ENCODE data around the gene C5AR2.
A peak's percentile ranks its signal among the peaks of the same experiment; 100 is the strongest.
"Not testable (repeated sequence)": the region's sequence is repeated elsewhere in the genome, so short reads cannot be mapped to it uniquely, and the experiment has no call there.

The C5AR2 gene

DNA sequence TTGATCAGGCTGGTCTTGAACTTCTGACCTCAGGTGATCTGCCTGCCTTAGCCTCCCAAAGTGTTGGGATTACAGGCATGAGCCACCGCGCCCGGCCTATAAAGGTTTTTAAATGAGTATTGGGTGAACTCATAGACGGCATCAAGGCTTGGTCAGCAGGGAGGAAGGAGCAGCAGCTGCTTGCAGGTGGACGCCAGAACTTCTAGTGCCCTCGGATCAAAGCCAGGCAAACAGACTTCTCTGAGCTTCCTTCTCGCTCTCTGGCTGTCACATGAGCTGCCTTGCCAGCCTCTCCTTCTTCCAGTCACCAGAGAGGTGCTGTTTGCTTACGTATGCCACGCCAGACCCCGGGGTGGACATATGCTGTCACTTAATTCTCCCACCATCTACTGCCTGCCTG is 33.5 kb downstream of the C5AR2 start:
- DNase-seq = not testable (repeated sequence)

- no peak for DNase-seq
Measured at GRCh38 chr19:47370045-47370611, 38.2 kb downstream of the C5AR2 start.

- no peak for DNase-seq
Measured at GRCh38 chr19:47371261-47371660, 39.3 kb downstream of the C5AR2 start.

- no peak for DNase-seq
Measured at GRCh38 chr19:47372603-47373002, 40.6 kb downstream of the C5AR2 start.

DNA sequence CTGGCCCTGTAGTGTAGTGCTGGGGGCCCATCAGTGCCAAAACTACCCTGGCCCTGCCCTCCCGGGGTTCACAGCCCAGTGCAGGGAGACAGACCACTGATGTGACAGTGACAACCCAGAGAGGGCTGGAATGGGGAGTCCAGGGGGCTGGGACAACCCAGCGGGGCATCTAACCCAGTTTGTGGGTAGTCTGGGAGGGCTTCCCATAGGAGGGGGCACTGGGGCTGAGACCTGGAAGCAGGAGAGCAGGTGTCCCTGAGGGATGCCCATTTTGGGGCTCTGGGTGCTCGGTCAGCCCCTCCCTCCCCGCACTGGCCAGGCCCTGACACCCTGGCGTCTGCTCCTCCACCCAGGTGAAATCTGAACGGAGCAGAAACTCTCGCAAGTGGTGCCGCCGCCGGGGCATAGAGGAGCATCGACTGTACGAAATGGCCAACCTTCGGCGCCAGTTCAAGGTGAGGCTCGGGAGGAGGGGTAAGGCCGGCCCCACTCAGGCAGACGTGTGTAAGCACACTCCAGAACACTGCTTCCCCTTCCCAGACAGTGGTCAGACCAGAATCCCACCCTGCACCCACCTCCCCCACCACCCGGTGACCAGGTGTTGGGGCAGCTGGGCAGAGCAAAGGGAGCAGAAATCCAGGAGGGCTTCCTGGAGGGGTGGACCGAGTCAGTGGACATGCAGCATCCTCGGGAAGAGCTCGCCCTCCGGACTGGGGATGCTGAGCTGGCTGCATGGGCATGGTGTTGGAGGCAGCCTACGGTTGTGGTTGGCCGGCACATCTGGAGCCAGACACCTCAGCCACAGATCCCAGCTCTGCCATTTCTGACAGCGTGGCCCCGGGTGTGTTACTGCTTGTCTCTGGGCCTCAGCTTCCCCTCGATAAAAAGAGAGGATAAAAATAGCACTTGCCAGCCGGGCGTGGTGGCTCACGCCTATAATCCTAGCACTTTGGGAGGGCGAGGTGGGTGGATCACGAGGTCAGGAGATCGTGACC is 41.6 kb downstream of the C5AR2 start:
- no peak for DNase-seq

GRCh38 chr19:47374876-47375693 is 43.1 kb downstream of the C5AR2 start:
- DNase-seq = no peak

- DNase-seq = no peak
Measured at GRCh38 chr19:47375694-47376588, 44.0 kb downstream of the C5AR2 start.

GRCh38 chr19:47376589-47377144 is 44.7 kb downstream of the C5AR2 start:
- no peak for DNase-seq

- peak; percentile 29 for DNase-seq
Measured at GRCh38 chr19:47377208-47377701, 45.3 kb downstream of the C5AR2 start.

GRCh38 chr19:47377801-47378200 is 45.8 kb downstream of the C5AR2 start:
- no peak for DNase-seq

DNA sequence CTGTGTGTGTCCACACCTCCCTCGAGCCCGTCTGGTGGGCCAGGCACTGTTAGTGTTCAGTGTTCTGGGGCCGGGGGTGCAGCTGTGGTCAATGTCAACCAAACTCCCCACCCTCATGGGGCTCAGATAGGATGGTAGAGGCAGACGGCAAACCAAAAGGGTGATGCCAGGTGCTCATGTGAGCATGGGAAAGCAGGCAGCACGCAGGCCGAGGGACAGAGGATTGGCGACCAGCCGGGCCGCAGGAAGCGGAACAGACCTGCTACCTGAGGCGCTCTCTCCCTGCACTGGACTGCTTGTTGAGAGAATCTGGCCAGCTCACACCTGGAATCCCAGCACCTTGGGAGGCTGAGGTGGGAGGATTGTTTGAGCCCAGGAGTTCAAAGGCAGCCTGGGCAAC is 46.3 kb downstream of the C5AR2 start:
- DNase-seq = no peak

- DNase-seq = no peak
Measured at GRCh38 chr19:47379381-47379938, 47.5 kb downstream of the C5AR2 start.

DNA sequence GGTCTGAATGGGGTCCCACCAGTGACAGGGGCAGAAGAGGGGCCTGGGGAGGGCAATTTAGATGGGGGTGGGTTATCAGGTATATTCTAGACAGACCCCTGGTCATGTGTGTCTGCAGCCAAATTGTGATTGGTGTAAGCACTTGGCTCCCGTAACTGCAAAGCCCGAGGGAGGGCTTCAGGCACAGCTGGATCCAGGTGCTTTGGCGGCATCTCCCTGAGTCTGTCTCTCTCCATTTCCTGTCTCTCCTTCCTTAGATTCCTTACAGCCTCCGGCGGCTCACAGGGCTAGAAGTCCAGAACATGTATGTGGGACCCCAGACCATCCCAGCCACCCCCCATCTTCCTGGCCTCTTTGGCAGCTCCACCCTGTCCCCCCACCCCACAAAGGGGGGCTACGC is 48.6 kb downstream of the C5AR2 start:
- no peak for DNase-seq

DNA sequence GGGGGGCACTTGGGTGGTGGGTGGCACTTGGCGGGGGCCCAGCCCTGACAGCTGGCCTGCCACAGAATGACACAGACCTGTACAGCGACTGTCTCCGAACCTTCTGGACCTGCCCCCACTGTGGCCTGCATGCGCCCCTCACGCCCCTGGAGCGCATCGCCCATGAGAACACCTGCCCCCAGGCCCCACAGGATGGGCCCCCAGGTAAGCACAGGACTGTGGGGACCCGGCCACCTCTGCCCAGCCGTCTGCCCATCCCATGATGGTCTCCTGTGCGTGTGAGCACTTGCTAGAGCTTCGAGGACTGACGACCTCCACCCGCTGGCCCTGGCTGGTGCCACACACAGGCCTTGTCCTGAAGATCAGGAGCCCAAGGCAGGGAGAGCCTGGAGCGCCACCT is 49.1 kb downstream of the C5AR2 start:
- no peak for DNase-seq

DNA sequence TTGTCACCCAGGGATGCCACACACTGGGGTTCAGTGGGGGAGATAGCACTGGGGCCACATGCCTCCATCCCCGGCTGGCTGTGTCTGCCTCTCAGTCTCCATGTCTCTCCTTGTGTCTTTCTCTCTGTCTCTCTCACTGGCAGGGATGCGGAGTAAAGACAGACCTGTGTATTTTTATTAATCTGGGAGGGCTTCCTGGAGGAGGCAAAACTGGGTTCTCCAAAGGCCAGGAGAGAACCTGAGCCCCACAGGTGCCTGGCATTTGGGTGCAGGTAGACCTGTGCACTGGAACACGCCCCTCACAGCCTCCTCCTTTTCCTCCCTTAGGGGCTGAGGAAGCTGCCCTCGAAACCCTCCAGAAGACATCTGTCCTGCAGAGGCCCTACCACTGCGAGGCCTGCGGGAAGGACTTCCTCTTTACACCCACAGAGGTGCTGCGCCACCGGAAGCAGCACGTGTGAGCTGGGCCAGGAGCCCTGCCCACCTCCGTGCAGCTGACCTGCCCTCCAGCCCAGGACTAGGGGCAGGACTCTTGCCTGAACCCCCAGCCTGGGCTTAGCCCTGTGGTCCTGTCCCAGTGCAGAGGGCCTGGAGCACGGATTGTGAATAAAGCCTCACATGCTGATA is 49.8 kb downstream of the C5AR2 start:
- no peak for DNase-seq

DNA sequence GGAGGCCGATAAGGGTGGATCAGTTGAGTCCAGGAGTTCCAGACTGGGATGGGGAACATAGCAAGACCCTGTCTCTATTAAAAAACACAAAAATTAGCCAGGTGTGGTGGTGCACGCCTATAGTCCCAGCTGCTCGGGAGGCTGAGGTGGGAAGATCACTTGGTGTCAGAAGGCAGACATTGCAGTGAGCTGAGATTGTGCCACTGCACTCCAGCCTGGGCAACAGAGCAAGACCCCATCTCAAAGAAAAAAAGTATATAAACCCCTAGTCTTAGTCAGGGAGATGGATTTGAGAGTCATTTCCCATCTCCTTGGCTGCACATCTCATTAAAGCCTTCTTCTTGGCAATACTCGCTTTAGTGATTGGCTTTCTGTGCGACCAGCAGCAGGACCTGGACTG is 51.9 kb downstream of the C5AR2 start:
- DNase-seq = not testable (repeated sequence)

DNA sequence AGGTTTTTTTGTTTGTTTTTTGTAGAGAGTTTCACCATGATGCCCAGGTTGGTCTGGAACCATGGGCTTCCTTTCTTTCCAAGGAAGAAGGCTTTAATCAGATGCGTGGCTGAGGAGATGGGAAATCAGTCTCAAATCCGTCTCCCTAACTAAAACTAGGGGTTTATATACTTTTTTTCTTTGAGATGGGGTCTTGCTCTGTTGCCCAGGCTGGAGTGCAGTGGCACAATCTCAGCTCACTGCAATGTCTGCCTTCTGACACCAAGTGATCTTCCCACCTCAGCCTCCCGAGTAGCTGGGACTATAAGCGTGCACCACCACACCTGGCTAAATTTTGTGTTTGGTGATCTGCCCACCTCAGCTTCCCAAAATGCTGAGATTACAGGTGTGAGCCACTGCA is 52.6 kb downstream of the C5AR2 start:
- not testable (repeated sequence) for DNase-seq

DNA sequence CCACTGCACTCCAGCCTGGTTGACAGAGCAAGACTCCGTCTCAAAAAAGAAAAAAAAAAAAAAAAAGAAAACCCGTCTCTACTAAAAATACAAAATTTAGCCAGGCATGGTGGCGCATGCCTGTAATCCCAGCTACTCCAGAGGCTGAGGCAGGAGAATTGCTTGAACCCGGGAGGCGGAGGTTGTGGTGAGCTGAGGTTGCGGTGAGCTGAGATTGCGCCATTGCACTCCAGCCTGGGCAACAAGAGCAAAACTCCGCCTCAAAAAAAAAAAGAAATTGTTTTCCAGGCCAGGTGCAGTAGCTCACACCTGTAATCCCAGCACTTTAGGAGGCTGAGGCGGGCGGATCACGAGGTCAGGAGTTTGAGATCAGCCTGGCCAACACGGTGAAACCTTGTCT is 54.6 kb downstream of the C5AR2 start:
- not testable (repeated sequence) for DNase-seq

DNA sequence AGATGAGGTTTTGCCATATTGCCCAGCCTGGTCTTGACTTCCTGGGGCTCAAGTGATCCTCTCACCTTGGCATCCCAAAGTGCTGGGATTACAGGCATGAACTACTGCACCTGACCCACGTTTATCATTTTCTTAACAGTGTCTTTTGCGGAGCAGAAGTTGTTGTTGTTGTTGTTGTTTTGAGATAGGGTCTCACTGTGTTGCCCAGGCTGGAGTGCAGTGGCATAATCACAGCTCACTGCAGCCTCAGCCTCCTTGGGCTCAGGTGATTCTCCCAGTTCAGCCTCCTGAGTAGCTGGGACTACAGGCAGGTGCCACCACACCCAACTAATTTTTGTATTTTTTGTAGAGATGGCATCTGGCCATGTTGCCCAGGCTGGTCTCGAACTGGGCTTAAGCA is 55.6 kb downstream of the C5AR2 start:
- DNase-seq = not testable (repeated sequence)

DNA sequence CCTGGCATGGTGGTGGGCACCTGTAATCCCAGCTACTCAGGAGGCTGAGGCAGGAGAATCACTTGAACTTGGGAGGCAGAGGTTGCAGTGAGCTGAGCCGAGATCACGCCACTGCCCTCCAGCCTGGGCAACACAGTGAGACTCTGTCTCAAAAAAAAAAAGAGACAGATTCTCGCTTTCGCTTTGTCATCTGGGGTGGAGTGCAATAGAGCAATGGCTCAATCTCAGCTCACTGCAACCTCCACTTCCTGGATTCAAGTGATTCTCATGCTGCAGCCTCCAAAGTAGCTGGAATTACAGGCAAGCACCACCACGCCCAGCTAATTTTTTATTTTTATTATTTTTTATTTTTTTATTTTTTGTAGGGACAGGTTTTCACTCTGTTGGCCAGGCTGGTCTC is 56.7 kb downstream of the C5AR2 start:
- not testable (repeated sequence) for DNase-seq

- DNase-seq = no peak
Measured at GRCh38 chr19:47389150-47389556, 57.2 kb downstream of the C5AR2 start.
